Nephron progenitor cell (in vitro differentiated cells): ENCODE results near the gene ANO1.

Source experiments
- DNase-seq: peaks from one replicate; pipeline ENCODE4 v3.0.0; 2021
- H3K27ac Mint-ChIP-seq: 2 replicates; pipeline ENCODE4 v1.8.0; 2021; ENCODE audit warnings: mild to moderate bottlenecking, moderate library complexity, mixed read lengths
- H3K27me3 Mint-ChIP-seq: 2 replicates; pipeline ENCODE4 v1.8.0; 2021; ENCODE audit warnings: mild to moderate bottlenecking, low read depth, mixed read lengths; ENCODE audit not compliant: poor library complexity
- H3K36me3 Mint-ChIP-seq: 2 replicates; pipeline ENCODE4 v1.8.0; 2021; ENCODE audit warnings: low read depth, mixed read lengths
- H3K4me1 Mint-ChIP-seq: 2 replicates; pipeline ENCODE4 v1.8.0; 2021; ENCODE audit warnings: mixed read lengths
- H3K4me3 Mint-ChIP-seq: 2 replicates; pipeline ENCODE4 v1.8.0; 2021; ENCODE audit warnings: mild to moderate bottlenecking, moderate library complexity, mixed read lengths
- H3K9me3 Mint-ChIP-seq: 2 replicates; pipeline ENCODE4 v1.8.0; 2021; ENCODE audit warnings: mild to moderate bottlenecking, moderate library complexity, mixed read lengths
- CTCF ChIP-seq: fragments of 200-600 bp; sonication (generic); IDR thresholded peaks from 2 replicates; pipeline ENCODE4 v1.5.0; 2021; ENCODE audit warnings: antibody characterized with exemption

The ANO1 gene

GRCh38 chr11:70072461-70072860, 5.7 kb upstream of the ANO1 start:
- TF ChIP-seq CTCF = no peak
- H3K4me1 Mint-ChIP-seq = peaks cover 30% of the 10 kb centered on the region
- H3K36me3 Mint-ChIP-seq = no peaks in the 10 kb centered on the region
- no peak for DNase-seq
- H3K27ac Mint-ChIP-seq = no peak overlapping the region
- peaks cover 98% of the 10 kb centered on the region for H3K27me3 Mint-ChIP-seq
- H3K9me3 Mint-ChIP-seq = no peaks in the 10 kb centered on the region
- H3K4me3 Mint-ChIP-seq = no peak overlapping the region

- Mint-ChIP-seq H3K27me3 (peaks cover 99% of the 10 kb centered on the region), H3K4me3 (no peak overlapping the region), H3K27ac (no peak overlapping the region), H3K36me3 (no peaks in the 10 kb centered on the region), H3K9me3 (no peaks in the 10 kb centered on the region), H3K4me1 (peaks cover 24% of the 10 kb centered on the region)
- no peak for TF ChIP-seq CTCF
- DNase-seq = no peak
These were observed 5.0 kb upstream of the ANO1 start for GRCh38 chr11:70072861-70073755.

GRCh38 chr11:70073871-70074371, 4.2 kb upstream of the ANO1 start:
- Mint-ChIP-seq H3K4me3 (no peak overlapping the region), H3K27me3 (peaks cover 93% of the 10 kb centered on the region), H3K36me3 (no peaks in the 10 kb centered on the region), H3K4me1 (peaks cover 18% of the 10 kb centered on the region), H3K27ac (no peak overlapping the region), H3K9me3 (no peaks in the 10 kb centered on the region)
- DNase-seq = no peak
- no peak for TF ChIP-seq CTCF

GRCh38 chr11:70074746-70075145, 3.4 kb upstream of the ANO1 start:
- H3K4me1 Mint-ChIP-seq = peaks cover 18% of the 10 kb centered on the region
- DNase-seq = no peak
- H3K4me3 Mint-ChIP-seq = no peak overlapping the region
- peaks cover 93% of the 10 kb centered on the region for H3K27me3 Mint-ChIP-seq
- no peak overlapping the region for H3K27ac Mint-ChIP-seq
- no peaks in the 10 kb centered on the region for H3K36me3 Mint-ChIP-seq
- no peak for TF ChIP-seq CTCF
- no peaks in the 10 kb centered on the region for H3K9me3 Mint-ChIP-seq

- no peak for TF ChIP-seq CTCF
- H3K27ac Mint-ChIP-seq = no peak overlapping the region
- peaks cover 18% of the 10 kb centered on the region for H3K4me1 Mint-ChIP-seq
- no peaks in the 10 kb centered on the region for H3K9me3 Mint-ChIP-seq
- no peak overlapping the region for H3K4me3 Mint-ChIP-seq
- H3K36me3 Mint-ChIP-seq = no peaks in the 10 kb centered on the region
- no peak for DNase-seq
- peaks cover 94% of the 10 kb centered on the region for H3K27me3 Mint-ChIP-seq
These were observed 2.3 kb upstream of the ANO1 start for GRCh38 chr11:70075836-70076235.

GRCh38 chr11:70076461-70076931, 1.6 kb upstream of the ANO1 start:
- Mint-ChIP-seq H3K4me3 (no peak overlapping the region), H3K4me1 (peaks cover 18% of the 10 kb centered on the region), H3K9me3 (no peaks in the 10 kb centered on the region), H3K27ac (no peak overlapping the region), H3K36me3 (no peaks in the 10 kb centered on the region), H3K27me3 (peaks cover 94% of the 10 kb centered on the region)
- DNase-seq = no peak
- TF ChIP-seq CTCF = no peak
